HEK293T (cell line): ENCODE data around the gene AKIRIN2.
"Not testable (repeated sequence)": the region's sequence is repeated elsewhere in the genome, so short reads cannot be mapped to it uniquely, and the experiment has no call there.

Source experiments
- CTCF ChIA-PET: fragments of 350-600 bp; formaldehyde crosslinking; extraction: SDS; loops from one replicate; lab custom pipeline; 2021; ENCODE audit warnings: antibody characterized with exemption, inconsistent platforms; lab: Yijun Ruan, JAX
- POLR2A ChIA-PET: fragments of 350-600 bp; formaldehyde crosslinking; extraction: SDS; loops from one replicate; lab custom pipeline; 2020; ENCODE audit warnings: antibody characterized with exemption, inconsistent platforms; lab: Yijun Ruan, JAX
- DNase-seq: peaks from one replicate; pipeline ENCODE4 v3.0.0; 2012; ENCODE audit warnings: mixed read lengths; ENCODE audit errors: extremely low spot score
- ARNT ChIP-seq: fragments of 450-650 bp; IDR thresholded peaks from 2 replicates; pipeline ENCODE4 v1.6.1; 2017; ENCODE audit warnings: mild to moderate bottlenecking
- BHLHE40 ChIP-seq: fragments of 450-650 bp; IDR thresholded peaks from 2 replicates; pipeline ENCODE4 v1.6.1; 2016; ENCODE audit warnings: mild to moderate bottlenecking, moderate library complexity, borderline replicate concordance
- CTBP1 ChIP-seq: fragments of 450-650 bp; IDR thresholded peaks from 2 replicates; pipeline ENCODE4 v1.6.1; 2016; ENCODE audit warnings: borderline replicate concordance
- ELF4 ChIP-seq: fragments of 450-650 bp; IDR thresholded peaks from 2 replicates; pipeline ENCODE4 v1.6.1; 2017; ENCODE audit warnings: antibody characterized with exemption
- FOXA1 ChIP-seq: fragments of 450-650 bp; IDR thresholded peaks from 2 replicates; pipeline ENCODE4 v1.6.1; 2016; ENCODE audit warnings: mild to moderate bottlenecking
- FOXK2 ChIP-seq: fragments of 450-650 bp; IDR thresholded peaks from 2 replicates; pipeline ENCODE4 v1.6.1; 2016; ENCODE audit warnings: mild to moderate bottlenecking
- FOXM1 ChIP-seq: fragments of 450-650 bp; IDR thresholded peaks from 2 replicates; pipeline ENCODE4 v1.6.1; 2017; ENCODE audit warnings: mild to moderate bottlenecking, borderline replicate concordance
- HDGF ChIP-seq: fragments of 450-650 bp; IDR thresholded peaks from 2 replicates; pipeline ENCODE4 v1.6.1; 2017; ENCODE audit warnings: antibody characterized with exemption, borderline replicate concordance
- L3MBTL2 ChIP-seq: fragments of 450-650 bp; conservative IDR thresholded peaks from 2 replicates; pipeline ENCODE4 v1.6.1; 2016; ENCODE audit warnings: mild to moderate bottlenecking
- LEF1 ChIP-seq: fragments of 450-650 bp; IDR thresholded peaks from 2 replicates; pipeline ENCODE4 v1.6.1; 2017; ENCODE audit warnings: mild to moderate bottlenecking, borderline replicate concordance
- NFRKB ChIP-seq: fragments of 450-650 bp; IDR thresholded peaks from 2 replicates; pipeline ENCODE4 v1.6.1; 2016; ENCODE audit warnings: mild to moderate bottlenecking, moderate library complexity
- SP1 ChIP-seq: fragments of 450-650 bp; IDR thresholded peaks from 2 replicates; pipeline ENCODE4 v1.6.1; 2017
- SUZ12 ChIP-seq: fragments of 450-650 bp; IDR thresholded peaks from 2 replicates; pipeline ENCODE4 v1.6.1; 2016; ENCODE audit warnings: mild to moderate bottlenecking
- TARDBP ChIP-seq: fragments of 450-650 bp; IDR thresholded peaks from 2 replicates; pipeline ENCODE4 v1.6.1; 2016
- ZNF384 ChIP-seq: fragments of 450-650 bp; IDR thresholded peaks from 2 replicates; pipeline ENCODE4 v1.6.1; 2016
- TF ChIP-seq, protein P1 (sequence below): fragments of 450-650 bp; IDR thresholded peaks from 2 replicates; pipeline ENCODE4 v1.6.1; 2016

The AKIRIN2 gene

DNA sequence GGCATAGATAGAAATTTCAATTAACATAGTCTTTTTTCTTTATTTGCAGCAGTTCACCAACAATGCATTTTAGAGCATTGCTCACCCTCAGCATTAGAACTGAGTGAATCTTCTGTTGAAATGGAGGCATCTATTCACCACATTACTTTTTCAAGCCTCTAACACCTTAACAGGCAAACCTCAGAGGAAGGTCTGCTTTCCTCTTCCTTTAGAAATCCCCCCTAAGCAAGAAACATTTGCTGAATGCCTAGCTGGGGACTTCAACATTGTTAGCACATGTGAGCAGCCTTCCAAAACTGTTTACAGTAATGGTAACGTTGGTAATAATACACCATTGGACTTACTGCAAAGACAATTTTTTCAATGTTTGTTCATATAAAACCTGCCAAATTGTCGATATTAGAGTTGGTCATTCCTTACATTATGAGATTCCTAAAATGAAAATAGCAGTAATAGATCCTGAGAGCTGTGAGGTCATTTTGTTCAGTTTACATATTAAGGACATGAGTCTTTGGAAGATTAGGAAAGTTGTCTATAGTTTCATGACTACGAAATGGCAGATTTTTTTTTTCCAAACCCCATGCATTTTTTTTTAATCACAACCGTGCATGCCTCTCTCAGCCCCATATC, 20.6 kb upstream of the AKIRIN2 start:
- ChIA-PET POLR2A (no interaction called here), CTCF (interaction anchor here (1.1 kb wide), 1 partner anchor 8 kb away, joined by 3 read pairs; no protein-coding TSS in a partner anchor)
- no peak for TF ChIP-seq SUZ12
- TF ChIP-seq FOXM1: no peak
- no peak for TF ChIP-seq ARNT
- TF ChIP-seq L3MBTL2: no peak
- TF ChIP-seq FOXK2: no peak
- TF ChIP-seq ELF4: no peak
- no peak for TF ChIP-seq SP1
- TF ChIP-seq NFRKB: no peak
- no peak for TF ChIP-seq LEF1
- TF ChIP-seq TARDBP: no peak
- TF ChIP-seq BHLHE40: no peak
- TF ChIP-seq, protein P1, sequence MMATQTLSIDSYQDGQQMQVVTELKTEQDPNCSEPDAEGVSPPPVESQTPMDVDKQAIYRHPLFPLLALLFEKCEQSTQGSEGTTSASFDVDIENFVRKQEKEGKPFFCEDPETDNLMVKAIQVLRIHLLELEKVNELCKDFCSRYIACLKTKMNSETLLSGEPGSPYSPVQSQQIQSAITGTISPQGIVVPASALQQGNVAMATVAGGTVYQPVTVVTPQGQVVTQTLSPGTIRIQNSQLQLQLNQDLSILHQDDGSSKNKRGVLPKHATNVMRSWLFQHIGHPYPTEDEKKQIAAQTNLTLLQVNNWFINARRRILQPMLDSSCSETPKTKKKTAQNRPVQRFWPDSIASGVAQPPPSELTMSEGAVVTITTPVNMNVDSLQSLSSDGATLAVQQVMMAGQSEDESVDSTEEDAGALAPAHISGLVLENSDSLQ: no peak
- no peak for TF ChIP-seq FOXA1
- TF ChIP-seq HDGF: no peak
- no peak for TF ChIP-seq ZNF384
- TF ChIP-seq CTBP1: no peak
- no peak for DNase-seq

DNA sequence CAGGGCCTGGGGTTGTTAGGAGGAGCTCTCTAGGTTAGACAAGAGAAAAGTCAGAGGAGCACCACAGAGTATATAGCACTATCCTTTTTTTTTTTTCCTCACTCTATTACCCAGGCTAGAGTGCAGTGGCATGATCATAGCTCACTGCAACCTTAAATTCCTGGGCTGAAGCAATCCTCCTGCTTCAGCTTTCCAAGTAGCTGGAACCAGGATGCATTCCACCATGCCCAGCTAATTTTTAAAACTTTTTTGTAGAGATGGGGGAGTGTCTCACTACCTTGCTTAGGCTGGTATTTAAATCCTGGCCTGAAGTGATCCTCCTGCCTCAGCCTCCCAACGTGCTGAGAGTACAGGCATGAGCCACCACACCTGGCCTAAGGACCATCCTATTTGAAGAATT, 19.3 kb upstream of the AKIRIN2 start:
- DNase-seq: no peak
- TF ChIP-seq FOXM1: no peak
- no peak for TF ChIP-seq HDGF
- TF ChIP-seq SP1: no peak
- no peak for TF ChIP-seq ELF4
- no peak for TF ChIP-seq SUZ12
- TF ChIP-seq ZNF384: no peak
- TF ChIP-seq BHLHE40: no peak
- no peak for TF ChIP-seq FOXA1
- no peak for TF ChIP-seq FOXK2
- no peak for TF ChIP-seq ARNT
- ChIA-PET CTCF (no interaction called here), POLR2A (no interaction called here)

DNA sequence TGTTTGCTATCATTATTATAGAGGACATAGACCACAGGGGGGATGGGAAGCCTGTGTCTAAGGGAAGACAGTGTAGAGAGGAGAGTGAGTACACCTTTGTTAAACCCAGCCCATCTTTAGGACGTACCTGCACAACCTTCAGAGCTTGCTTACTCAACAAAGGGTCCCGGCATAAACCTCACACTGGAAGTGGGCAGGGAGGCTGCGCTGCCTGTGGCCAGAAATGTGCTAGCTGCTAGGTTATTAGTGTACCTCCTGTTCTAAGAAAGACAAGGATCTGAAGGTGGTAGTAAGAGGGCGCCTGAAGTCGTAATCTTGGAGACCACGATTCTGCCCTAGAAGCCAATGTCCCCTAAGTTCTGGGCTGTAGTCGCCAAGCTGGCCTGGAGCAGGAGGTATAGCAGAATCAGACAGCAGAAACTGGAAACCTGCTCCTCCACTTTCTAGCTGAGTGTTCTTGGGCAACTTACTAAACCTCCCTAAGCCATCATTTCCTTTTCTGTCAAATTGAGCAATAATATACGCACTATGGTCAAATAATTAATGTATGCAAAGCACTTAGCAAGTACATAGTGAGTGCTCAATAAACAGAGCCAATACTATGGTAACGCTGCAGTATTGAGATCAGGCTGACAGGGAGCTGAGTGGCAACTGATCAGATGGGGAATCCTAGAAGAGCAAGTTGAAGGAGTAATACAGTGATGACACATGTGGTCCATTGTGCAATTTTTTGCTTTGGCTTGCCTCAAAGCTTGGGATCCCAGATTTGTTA, 16.8 kb upstream of the AKIRIN2 start:
- no peak for DNase-seq
- ChIA-PET CTCF (interaction anchor here (0.6 kb wide), 2 partner anchors 10 to 228 kb away, joined by 3 to 4 read pairs; no protein-coding TSS in a partner anchor), POLR2A (interaction anchor here (1.9 kb wide), 1 partner anchor 17 kb away, joined by 6 read pairs; the partner anchor contains the start of gene AKIRIN2)

DNA sequence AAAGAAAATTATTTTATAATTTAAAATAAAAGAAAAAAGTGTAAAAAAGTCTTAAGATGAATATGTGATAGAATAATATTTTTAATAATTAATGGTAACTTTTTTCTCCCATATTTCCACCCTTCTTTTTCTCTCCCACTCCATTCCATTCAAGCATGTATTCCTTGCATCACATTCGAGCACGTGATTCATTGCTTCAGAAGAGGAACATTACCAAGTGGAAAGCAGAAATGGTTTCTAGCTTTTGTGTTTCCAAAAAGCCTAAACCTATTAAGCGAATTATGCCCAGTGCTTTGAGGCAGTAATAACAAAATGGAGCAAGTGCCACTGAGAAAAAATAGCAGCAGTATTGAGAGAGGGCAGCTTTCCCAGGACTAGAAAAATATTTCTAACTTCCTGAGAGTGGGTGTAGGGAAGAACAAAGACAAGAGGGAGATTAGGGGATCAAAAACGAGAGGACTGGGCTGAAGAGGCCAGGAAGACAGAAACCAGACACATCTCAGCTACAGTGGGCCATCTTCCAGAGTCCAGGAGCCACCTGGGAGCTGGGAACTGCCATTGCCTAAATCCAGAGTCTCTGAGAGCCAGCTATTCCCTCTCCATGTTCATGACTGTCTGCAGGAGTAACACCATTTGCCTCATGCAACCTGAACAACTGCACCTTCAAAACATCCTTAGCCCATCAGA, 15.0 kb upstream of the AKIRIN2 start:
- no peak for DNase-seq
- CTCF ChIA-PET: interaction anchor here (0.5 kb wide), 1 partner anchor 297 kb away, joined by 3 read pairs; no protein-coding TSS in a partner anchor
- POLR2A ChIA-PET: interaction anchor here (1.0 kb wide), 1 partner anchor 15 kb away, joined by 4 read pairs; the partner anchor contains the start of gene AKIRIN2
- TF ChIP-seq CTBP1: no peak
- TF ChIP-seq ELF4: no peak
- TF ChIP-seq SP1: no peak
- TF ChIP-seq L3MBTL2: no peak
- TF ChIP-seq TARDBP: no peak
- TF ChIP-seq BHLHE40: no peak
- no peak for TF ChIP-seq SUZ12
- TF ChIP-seq FOXA1: no peak
- TF ChIP-seq, protein P1: no peak
- no peak for TF ChIP-seq FOXK2
- no peak for TF ChIP-seq HDGF
- no peak for TF ChIP-seq LEF1
- no peak for TF ChIP-seq ARNT
- no peak for TF ChIP-seq NFRKB
- TF ChIP-seq ZNF384: no peak
- no peak for TF ChIP-seq FOXM1

More for the DNA sequence above, 16.8 kb upstream of the AKIRIN2 start:
- TF ChIP-seq L3MBTL2 (no peak), TARDBP (no peak), ZNF384 (no peak), ELF4 (no peak), HDGF (no peak), FOXK2 (no peak), BHLHE40 (no peak), LEF1 (no peak), FOXA1 (no peak), ARNT (no peak), FOXM1 (no peak), CTBP1 (no peak)

DNA sequence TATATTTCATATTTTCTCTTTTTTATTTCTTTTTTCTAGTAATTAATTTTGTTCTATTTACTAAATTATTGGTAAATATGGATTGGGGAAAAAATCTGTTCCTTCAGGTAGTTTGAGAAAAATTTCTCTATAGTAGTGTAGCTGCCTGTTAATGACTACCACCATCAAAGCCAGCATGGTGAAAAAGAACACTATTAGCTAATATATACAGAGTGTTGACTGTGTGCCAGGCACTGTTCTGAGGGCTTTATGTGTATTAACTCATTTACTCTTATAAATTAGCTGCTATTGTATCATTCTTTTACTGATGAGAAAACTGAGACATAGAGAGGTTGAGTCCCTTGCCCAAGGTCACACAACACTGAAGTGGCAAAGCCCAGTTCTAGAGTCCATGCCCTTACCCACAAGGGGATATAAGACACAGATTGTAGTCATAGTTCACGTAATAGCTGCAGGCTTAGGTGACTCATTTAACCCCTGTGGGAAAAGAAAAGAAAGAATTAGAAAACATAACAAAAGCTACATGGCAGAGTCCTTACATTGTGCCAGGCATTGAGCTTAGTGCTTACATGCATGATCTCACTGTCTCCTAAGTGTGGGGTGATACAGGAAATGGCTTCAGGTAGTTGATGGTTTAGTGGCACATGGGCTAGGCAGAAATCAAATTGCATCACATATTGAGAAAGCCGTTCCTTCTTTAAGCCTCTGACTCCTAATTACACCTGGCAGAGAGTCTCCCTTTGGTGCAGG, 12.2 kb upstream of the AKIRIN2 start:
- DNase-seq: no peak
- ChIA-PET CTCF (interaction anchor here (0.6 to 1.3 kb wide), 2 partner anchors 9 to 518 kb away, joined by 3 to 5 read pairs; no protein-coding TSS in a partner anchor), POLR2A (interaction anchor here (0.9 to 1.2 kb wide), 2 partner anchors 12 kb away, joined by 3 read pairs; partner anchors contain the start of gene AKIRIN2)
- TF ChIP-seq LEF1: no peak
- TF ChIP-seq TARDBP: no peak
- TF ChIP-seq, protein P1: no peak
- no peak for TF ChIP-seq SP1
- TF ChIP-seq HDGF: no peak
- no peak for TF ChIP-seq NFRKB

DNA sequence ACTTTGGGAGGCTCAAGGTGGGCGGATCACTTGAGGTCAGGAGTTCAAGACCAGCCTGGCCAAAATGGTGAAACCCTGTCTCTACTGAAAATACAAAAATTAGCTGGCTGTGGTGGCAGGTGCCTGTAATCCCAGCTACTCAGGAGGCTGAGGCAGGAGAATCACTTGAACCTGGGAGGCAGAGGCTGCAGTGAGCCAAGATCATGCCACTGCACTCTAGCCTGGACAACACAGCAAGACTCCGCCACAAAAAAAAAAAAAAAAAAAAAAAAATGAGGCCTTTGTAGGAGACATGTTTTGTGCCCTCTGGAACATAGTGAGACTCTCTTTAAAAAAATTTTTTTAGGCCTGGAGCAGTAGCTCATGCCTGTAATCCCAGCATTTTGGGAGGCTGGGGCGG, 10.7 kb upstream of the AKIRIN2 start:
- DNase-seq, CTCF ChIA-PET: not testable (repeated sequence)
- POLR2A ChIA-PET: interaction anchor here (1.1 kb wide), 1 partner anchor 11 kb away, joined by 4 read pairs; the partner anchor contains the start of gene AKIRIN2
